ENCODE results near the gene TJP1.

TJP1 gene

DNA sequence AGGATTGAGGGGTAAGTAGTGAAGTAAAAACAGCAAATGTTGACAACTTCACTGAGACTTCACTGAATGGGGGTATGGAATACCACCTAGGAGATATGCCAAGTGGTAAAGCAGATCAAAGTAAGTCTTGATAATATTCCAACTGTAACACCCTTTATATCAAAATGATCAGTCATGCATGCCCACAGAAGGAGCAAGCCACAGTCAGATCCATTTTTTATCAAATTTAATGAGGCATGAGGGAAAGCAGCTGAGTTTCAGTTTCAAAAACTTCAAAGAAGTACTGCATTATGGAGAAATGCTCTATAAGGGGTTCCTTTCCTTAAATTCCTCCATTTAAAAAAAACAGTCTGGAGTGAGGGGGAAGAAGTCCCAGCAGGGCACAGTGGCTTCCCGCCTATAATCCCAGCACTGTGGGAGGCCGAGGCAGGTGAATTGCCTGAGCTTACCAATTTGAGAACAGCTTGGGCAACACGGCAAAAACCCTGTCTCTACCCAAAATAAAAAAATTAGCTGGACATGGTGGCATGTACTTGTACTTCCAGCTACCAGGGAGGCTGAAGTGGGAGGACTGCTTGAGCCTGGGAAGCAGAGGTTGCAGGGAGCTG is 56.9 kb downstream of the TJP1 start:
- TF ChIP-seq ZC3H10 (CRISPR knock-in tag; IDR thresholded peaks at IDR 0.05) (no peak), ZFP3 (CRISPR knock-in tag; IDR thresholded peaks at IDR 0.05) (no peak), ZNF70 (CRISPR knock-in tag; IDR thresholded peaks at IDR 0.05) (no peak), PATZ1 (CRISPR knock-in tag; IDR thresholded peaks at IDR 0.05; ENCODE audit: borderline replicate concordance) (no peak), ZFP30 (CRISPR knock-in tag; IDR thresholded peaks at IDR 0.05) (no peak), SNAI2 (CRISPR knock-in tag; IDR thresholded peaks at IDR 0.05) (no peak), CSDC2 (CRISPR knock-in tag; IDR thresholded peaks at IDR 0.05) (no peak), PPARA (CRISPR knock-in tag; IDR thresholded peaks at IDR 0.05; ENCODE audit: borderline replicate concordance) (no peak)
- no peak for ATAC-seq

- ATAC-seq: no peak
- TF ChIP-seq CSDC2 (CRISPR knock-in tag; IDR thresholded peaks at IDR 0.05) (no peak), PPARA (CRISPR knock-in tag; IDR thresholded peaks at IDR 0.05; ENCODE audit: borderline replicate concordance) (no peak), ZFP3 (CRISPR knock-in tag; IDR thresholded peaks at IDR 0.05) (no peak), TSHZ2 (CRISPR knock-in tag; IDR thresholded peaks at IDR 0.05) (no peak), ZC3H10 (CRISPR knock-in tag; IDR thresholded peaks at IDR 0.05) (no peak), CSRNP3 (CRISPR knock-in tag; IDR thresholded peaks at IDR 0.05) (no peak), POU6F1 (CRISPR knock-in tag; IDR thresholded peaks at IDR 0.05; ENCODE audit: borderline replicate concordance, low read depth) (no peak), SNAI2 (CRISPR knock-in tag; IDR thresholded peaks at IDR 0.05) (no peak), TOX (CRISPR knock-in tag; IDR thresholded peaks at IDR 0.05; ENCODE audit: borderline replicate concordance) (no peak), ESRRG (CRISPR knock-in tag; IDR thresholded peaks at IDR 0.05) (no peak), CREB5 (CRISPR knock-in tag; IDR thresholded peaks at IDR 0.05; ENCODE audit: low read depth) (no peak), ZNF8 (CRISPR knock-in tag; IDR thresholded peaks at IDR 0.05) (no peak), ZNF565 (CRISPR knock-in tag; conservative IDR thresholded peaks at IDR 0.05; ENCODE audit: low read depth) (no peak), RARB (CRISPR knock-in tag; IDR thresholded peaks at IDR 0.05) (no peak), ZNF70 (CRISPR knock-in tag; IDR thresholded peaks at IDR 0.05) (no peak), ISL1 (CRISPR knock-in tag; IDR thresholded peaks at IDR 0.05) (no peak), GLIS3 (CRISPR knock-in tag; IDR thresholded peaks at IDR 0.05) (no peak), TCF4 (CRISPR knock-in tag; IDR thresholded peaks at IDR 0.05; ENCODE audit: borderline replicate concordance) (no peak), OSR1 (CRISPR knock-in tag; IDR thresholded peaks at IDR 0.05) (no peak), BACH2 (CRISPR knock-in tag; IDR thresholded peaks at IDR 0.05; ENCODE audit: borderline replicate concordance) (no peak)
Observed at GRCh38 chr15:29759596-29759995, 62.7 kb downstream of the TJP1 start.
